Astrocyte (in vitro differentiated cells and primary cell): ENCODE measurements around the gene TMPRSS9. TPM values are rescaled to one million over a fixed set of nuclear protein-coding genes. Genes with fewer than 3 reads are reported as not detected.

Experiments
- DNase-seq: peaks from one replicate; pipeline ENCODE4 v3.0.0-alpha.2; 2010; ENCODE audit warnings: low read depth
- FAIRE-seq: peaks from 2 replicates; lab custom pipeline; 2011; peaks lifted over from hg19 to GRCh38; lab: Jason Lieb, UNC
- H2AFZ ChIP-seq: 2 replicates; pipeline ENCODE4 v1.6.0; 2012; ENCODE audit warnings: low read depth, low read length, inconsistent platforms
- H3K27ac ChIP-seq: 2 replicates; pipeline ENCODE4 v1.5.1; 2011; ENCODE audit warnings: low read depth, low read length, inconsistent platforms
- H3K27me3 ChIP-seq: 2 replicates; pipeline ENCODE4 v1.6.0; 2011; ENCODE audit warnings: low read length, inconsistent platforms; ENCODE audit not compliant: insufficient read depth
- H3K36me3 ChIP-seq: 2 replicates; pipeline ENCODE4 v1.5.1; 2011; ENCODE audit warnings: low read length, inconsistent platforms; ENCODE audit not compliant: insufficient read depth
- H3K4me1 ChIP-seq: 2 replicates; pipeline ENCODE4 v1.5.1; 2011; ENCODE audit warnings: low read length, inconsistent platforms; ENCODE audit not compliant: insufficient read depth
- H3K4me2 ChIP-seq: 2 replicates; pipeline ENCODE4 v1.6.0; 2012; ENCODE audit warnings: low read length, inconsistent platforms
- H3K4me3 ChIP-seq: 2 replicates; pipeline ENCODE4 v1.5.1; 2011; ENCODE audit warnings: low read depth, mild to moderate bottlenecking, low read length, inconsistent platforms; ENCODE audit not compliant: insufficient read depth
- H3K79me2 ChIP-seq: 2 replicates; pipeline ENCODE4 v1.6.0; 2012; ENCODE audit warnings: mild to moderate bottlenecking, low read length, inconsistent platforms; ENCODE audit not compliant: insufficient read depth
- H3K9ac ChIP-seq: 2 replicates; pipeline ENCODE4 v1.6.0; 2012; ENCODE audit warnings: mild to moderate bottlenecking, low read length, inconsistent platforms
- H3K9me3 ChIP-seq: 2 replicates; pipeline ENCODE4 v1.5.1; 2012; ENCODE audit warnings: low read depth, mild to moderate bottlenecking, low read length, inconsistent platforms; ENCODE audit not compliant: insufficient read depth
- H4K20me1 ChIP-seq: 2 replicates; pipeline ENCODE4 v1.6.0; 2012; ENCODE audit warnings: low read length, inconsistent platforms; ENCODE audit not compliant: insufficient read depth
- H3K27ac Mint-ChIP-seq: one replicate; pipeline ENCODE4 v1.8.0; 2021; ENCODE audit warnings: mild to moderate bottlenecking, mixed read lengths; ENCODE audit not compliant: unreplicated experiment
- H3K27me3 Mint-ChIP-seq: one replicate; pipeline ENCODE4 v1.8.0; 2021; ENCODE audit warnings: low read depth, mixed read lengths; ENCODE audit not compliant: unreplicated experiment
- H3K36me3 Mint-ChIP-seq: one replicate; pipeline ENCODE4 v1.8.0; 2021; ENCODE audit warnings: low read depth, mixed read lengths; ENCODE audit not compliant: unreplicated experiment
- H3K4me1 Mint-ChIP-seq: one replicate; pipeline ENCODE4 v1.8.0; 2021; ENCODE audit warnings: low read depth, mixed read lengths; ENCODE audit not compliant: unreplicated experiment
- H3K4me3 Mint-ChIP-seq: one replicate; pipeline ENCODE4 v1.8.0; 2021; ENCODE audit warnings: mild to moderate bottlenecking, moderate library complexity, mixed read lengths; ENCODE audit not compliant: unreplicated experiment
- H3K9me3 Mint-ChIP-seq: one replicate; pipeline ENCODE4 v1.8.0; 2021; ENCODE audit warnings: mild to moderate bottlenecking, mixed read lengths; ENCODE audit not compliant: unreplicated experiment
- EZH2 ChIP-seq: IDR thresholded peaks from 2 replicates; pipeline ENCODE4 v1.6.1; 2012; ENCODE audit warnings: mild to moderate bottlenecking, low read length, inconsistent platforms; ENCODE audit not compliant: insufficient read depth
- total RNA-seq: library from RNA; stranded (reverse); gene quantifications from 2 replicates; pipeline ENCODE4 v1.2.1, GENCODE V29; 2021
- TF ChIP-seq, protein P1 (sequence below): IDR thresholded peaks from 2 replicates; pipeline ENCODE4 v1.5.1; 2011; ENCODE audit warnings: low read depth, mild to moderate bottlenecking, inconsistent platforms, low read length, moderate library complexity; ENCODE audit not compliant: insufficient read depth

Gene TMPRSS9
- total RNA-seq, 1 donor from 2014 or later = 0.16 TPM

DNA sequence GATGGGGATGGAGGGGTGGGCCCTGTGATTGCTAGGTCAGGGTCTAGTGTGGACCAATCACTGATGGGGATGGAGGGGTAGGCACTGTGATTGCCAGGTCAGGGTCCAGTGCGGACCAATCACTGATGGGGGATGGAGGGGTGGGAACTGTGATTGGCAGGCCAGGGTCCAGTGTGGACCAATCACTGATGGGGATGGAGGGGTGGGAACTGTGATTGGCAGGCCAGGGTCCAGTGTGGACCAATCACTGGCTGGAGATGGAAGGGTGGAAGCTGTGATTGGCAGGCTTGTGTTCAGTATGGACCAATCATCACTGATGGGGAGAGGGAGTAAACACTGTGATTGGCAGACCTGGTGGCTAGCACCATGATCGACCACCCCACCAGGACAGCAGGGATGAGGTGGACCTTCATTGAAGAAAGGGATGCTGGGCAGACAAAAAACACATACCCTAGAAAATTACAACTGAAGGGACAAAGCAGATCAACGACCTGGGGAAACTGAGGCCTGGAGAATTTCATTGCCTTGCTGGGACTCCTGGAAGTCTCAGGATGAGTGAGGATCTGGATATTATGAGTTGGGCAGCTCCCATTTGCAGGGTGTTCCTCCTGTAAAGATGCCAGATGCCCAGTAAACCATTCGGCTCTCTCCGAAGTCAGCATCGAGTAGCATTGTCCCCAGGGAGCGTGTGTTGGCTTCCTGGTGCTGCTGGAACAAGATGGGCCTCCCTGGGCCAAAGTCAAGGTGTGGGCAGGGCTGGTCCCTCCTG lies 15.5 kb downstream of the TMPRSS9 start:
- no peaks in the 10 kb centered on the region for H3K4me1 Mint-ChIP-seq
- FAIRE-seq = peak; percentile 65
- H3K9me3 Mint-ChIP-seq = peaks cover 12% of the 10 kb centered on the region
- DNase-seq = no peak
- Histone ChIP-seq H4K20me1 (no peaks in the 10 kb centered on the region), H3K9me3 (peaks cover 1% of the 10 kb centered on the region), H3K4me1 (peaks cover 6% of the 10 kb centered on the region), H3K4me2 (no peak overlapping the region), H2AFZ (no peak overlapping the region), H3K27ac (no peak overlapping the region), H3K79me2 (no peaks in the 10 kb centered on the region), H3K4me3 (no peak overlapping the region), H3K9ac (no peak overlapping the region), H3K36me3 (no peaks in the 10 kb centered on the region), H3K27me3 (no peaks in the 10 kb centered on the region)
- peaks cover 2% of the 10 kb centered on the region for H3K36me3 Mint-ChIP-seq
- peaks cover 12% of the 10 kb centered on the region for H3K27me3 Mint-ChIP-seq
- TF ChIP-seq, protein P1, sequence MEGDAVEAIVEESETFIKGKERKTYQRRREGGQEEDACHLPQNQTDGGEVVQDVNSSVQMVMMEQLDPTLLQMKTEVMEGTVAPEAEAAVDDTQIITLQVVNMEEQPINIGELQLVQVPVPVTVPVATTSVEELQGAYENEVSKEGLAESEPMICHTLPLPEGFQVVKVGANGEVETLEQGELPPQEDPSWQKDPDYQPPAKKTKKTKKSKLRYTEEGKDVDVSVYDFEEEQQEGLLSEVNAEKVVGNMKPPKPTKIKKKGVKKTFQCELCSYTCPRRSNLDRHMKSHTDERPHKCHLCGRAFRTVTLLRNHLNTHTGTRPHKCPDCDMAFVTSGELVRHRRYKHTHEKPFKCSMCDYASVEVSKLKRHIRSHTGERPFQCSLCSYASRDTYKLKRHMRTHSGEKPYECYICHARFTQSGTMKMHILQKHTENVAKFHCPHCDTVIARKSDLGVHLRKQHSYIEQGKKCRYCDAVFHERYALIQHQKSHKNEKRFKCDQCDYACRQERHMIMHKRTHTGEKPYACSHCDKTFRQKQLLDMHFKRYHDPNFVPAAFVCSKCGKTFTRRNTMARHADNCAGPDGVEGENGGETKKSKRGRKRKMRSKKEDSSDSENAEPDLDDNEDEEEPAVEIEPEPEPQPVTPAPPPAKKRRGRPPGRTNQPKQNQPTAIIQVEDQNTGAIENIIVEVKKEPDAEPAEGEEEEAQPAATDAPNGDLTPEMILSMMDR = no peak
- no peak for TF ChIP-seq EZH2
- no peak overlapping the region for H3K27ac Mint-ChIP-seq
- H3K4me3 Mint-ChIP-seq = no peak overlapping the region

GRCh38 chr19:2376784-2377519 lies 16.9 kb downstream of the TMPRSS9 start:
- Histone ChIP-seq H3K27ac (no peak overlapping the region), H3K79me2 (no peaks in the 10 kb centered on the region), H3K4me3 (no peak overlapping the region), H4K20me1 (no peaks in the 10 kb centered on the region), H3K9ac (no peak overlapping the region), H2AFZ (no peak overlapping the region), H3K9me3 (peaks cover 5% of the 10 kb centered on the region), H3K4me2 (no peak overlapping the region), H3K36me3 (no peaks in the 10 kb centered on the region), H3K27me3 (no peaks in the 10 kb centered on the region), H3K4me1 (no peaks in the 10 kb centered on the region)
- Mint-ChIP-seq H3K27me3 (peaks cover 18% of the 10 kb centered on the region), H3K4me1 (no peaks in the 10 kb centered on the region), H3K4me3 (no peak overlapping the region), H3K27ac (no peak overlapping the region), H3K9me3 (peaks cover 18% of the 10 kb centered on the region), H3K36me3 (peaks cover 3% of the 10 kb centered on the region)
- TF ChIP-seq EZH2 = no peak
- TF ChIP-seq, protein P1 = no peak
- no peak for FAIRE-seq
- DNase-seq = no peak
